ENCODE data around the gene FOS.

The FOS gene

GRCh38 chr14:75274899-75275569 lies 3.6 kb upstream of the FOS start:
- no peak for DNase-seq (ENCODE audit: extremely low read depth, low read depth)
- no peak for TF ChIP-seq CTCF (IDR thresholded peaks at IDR 0.05; ENCODE audit: low read depth, low read length, missing control alignments)
- H3K4me3 ChIP-seq (replicated peaks; ENCODE audit: low read depth, low read length) = no peak overlapping the region

DNA sequence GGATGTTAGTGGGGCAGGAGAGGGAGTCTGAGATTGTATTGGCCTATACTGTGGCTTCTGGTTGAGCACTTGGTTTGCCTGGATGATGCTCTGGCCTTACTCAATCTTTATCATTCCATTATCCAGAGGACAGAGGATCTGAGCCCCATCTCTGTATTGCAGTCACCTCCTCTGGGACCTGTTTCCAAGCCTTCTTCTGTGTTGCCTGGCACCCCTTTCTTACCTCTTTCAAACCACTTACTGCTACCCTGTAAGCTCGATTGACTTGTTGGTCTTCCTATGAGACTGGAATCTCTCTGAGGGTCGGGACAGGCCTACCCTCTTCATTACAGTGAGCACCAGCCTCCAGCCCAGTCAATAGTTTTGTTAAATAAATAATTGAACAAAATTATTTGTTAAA lies 3.0 kb upstream of the FOS start:
- TF ChIP-seq CTCF (IDR thresholded peaks at IDR 0.05; ENCODE audit: low read depth, low read length, missing control alignments) = no peak
- no peak for DNase-seq (ENCODE audit: extremely low read depth, low read depth)
- no peak overlapping the region for H3K4me3 ChIP-seq (replicated peaks; ENCODE audit: low read depth, low read length)

GRCh38 chr14:75277008-75277814 lies 1.4 kb upstream of the FOS start:
- no peak for TF ChIP-seq CTCF (IDR thresholded peaks at IDR 0.05; ENCODE audit: low read depth, low read length, missing control alignments)
- H3K4me3 ChIP-seq (replicated peaks; ENCODE audit: low read depth, low read length) = peak overlapping the region; percentile 87
- no peak for DNase-seq (ENCODE audit: extremely low read depth, low read depth)

DNA sequence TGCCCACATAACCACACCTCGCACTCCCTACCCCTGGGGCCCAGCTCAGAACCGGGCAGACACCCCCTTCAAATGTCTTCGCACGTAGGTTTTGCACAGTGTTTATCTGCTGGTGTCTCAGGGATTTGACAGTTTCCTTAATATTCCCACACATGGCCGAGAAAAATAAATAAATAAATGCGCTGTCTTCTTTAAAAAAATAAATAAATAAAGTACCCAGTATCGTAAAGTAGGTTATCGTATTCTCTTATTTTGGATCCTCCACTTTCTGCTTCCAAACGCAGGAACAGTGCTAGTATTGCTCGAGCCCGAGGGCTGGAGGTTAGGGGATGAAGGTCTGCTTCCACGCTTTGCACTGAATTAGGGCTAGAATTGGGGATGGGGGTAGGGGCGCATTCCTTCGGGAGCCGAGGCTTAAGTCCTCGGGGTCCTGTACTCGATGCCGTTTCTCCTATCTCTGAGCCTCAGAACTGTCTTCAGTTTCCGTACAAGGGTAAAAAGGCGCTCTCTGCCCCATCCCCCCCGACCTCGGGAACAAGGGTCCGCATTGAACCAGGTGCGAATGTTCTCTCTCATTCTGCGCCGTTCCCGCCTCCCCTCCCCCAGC lies 710 bp upstream of the FOS start:
- TF ChIP-seq CTCF (IDR thresholded peaks at IDR 0.05; ENCODE audit: low read depth, low read length, missing control alignments) = no peak
- peak overlapping the region; percentile 87 for H3K4me3 ChIP-seq (replicated peaks; ENCODE audit: low read depth, low read length)
- DNase-seq (ENCODE audit: extremely low read depth, low read depth) = no peak

GRCh38 chr14:75279153-75279762 lies 630 bp downstream of the FOS start:
- no peak for TF ChIP-seq CTCF (IDR thresholded peaks at IDR 0.05; ENCODE audit: low read depth, low read length, missing control alignments)
- DNase-seq (ENCODE audit: extremely low read depth, low read depth) = no peak
- peak overlapping the region; percentile 87 for H3K4me3 ChIP-seq (replicated peaks; ENCODE audit: low read depth, low read length)

DNA sequence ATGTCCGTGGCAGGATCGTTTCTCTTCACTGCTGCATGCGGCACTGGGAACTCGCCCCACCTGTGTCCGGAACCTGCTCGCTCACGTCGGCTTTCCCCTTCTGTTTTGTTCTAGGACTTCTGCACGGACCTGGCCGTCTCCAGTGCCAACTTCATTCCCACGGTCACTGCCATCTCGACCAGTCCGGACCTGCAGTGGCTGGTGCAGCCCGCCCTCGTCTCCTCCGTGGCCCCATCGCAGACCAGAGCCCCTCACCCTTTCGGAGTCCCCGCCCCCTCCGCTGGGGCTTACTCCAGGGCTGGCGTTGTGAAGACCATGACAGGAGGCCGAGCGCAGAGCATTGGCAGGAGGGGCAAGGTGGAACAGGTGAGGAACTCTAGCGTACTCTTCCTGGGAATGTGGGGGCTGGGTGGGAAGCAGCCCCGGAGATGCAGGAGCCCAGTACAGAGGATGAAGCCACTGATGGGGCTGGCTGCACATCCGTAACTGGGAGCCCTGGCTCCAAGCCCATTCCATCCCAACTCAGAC lies 1.2 kb downstream of the FOS start:
- H3K4me3 ChIP-seq (replicated peaks; ENCODE audit: low read depth, low read length) = peak overlapping the region; percentile 87
- DNase-seq (ENCODE audit: extremely low read depth, low read depth) = no peak
- no peak for TF ChIP-seq CTCF (IDR thresholded peaks at IDR 0.05; ENCODE audit: low read depth, low read length, missing control alignments)

Data from HFF-Myc (cell line).